GM21447 (cell line): Measurements from ENCODE around the gene SLC48A1.
"Not testable (repeated sequence)": the region's sequence is repeated elsewhere in the genome, so short reads cannot be mapped to it uniquely, and the experiment has no call there.

Experiments used
- ATAC-seq: cut with Tn5 transposase; IDR thresholded peaks from one replicate; pipeline ENCODE4 v1.9.1; 2021; ENCODE audit not compliant: unreplicated experiment

Gene SLC48A1

DNA sequence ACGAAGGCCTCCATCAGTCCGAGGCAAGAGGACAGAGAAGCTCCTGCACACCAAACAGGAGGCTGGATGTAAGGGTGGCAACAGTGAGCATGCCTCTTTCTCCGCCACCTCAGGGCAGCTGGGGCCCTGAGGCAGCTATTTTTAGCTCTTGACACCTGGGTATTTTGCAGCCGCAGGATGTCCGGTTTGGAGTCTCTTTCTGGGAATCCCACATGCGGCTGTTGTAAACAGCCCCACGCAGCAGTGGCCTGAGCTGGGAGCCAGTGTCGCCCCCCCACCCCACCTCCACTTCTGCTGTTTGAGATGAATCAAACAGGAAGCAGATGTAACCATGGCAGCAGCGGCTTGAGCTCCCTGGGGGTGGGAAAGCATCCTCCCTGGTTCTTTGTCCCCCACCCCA lies 35.0 kb downstream of the SLC48A1 start:
- ATAC-seq = peak; percentile 41

DNA sequence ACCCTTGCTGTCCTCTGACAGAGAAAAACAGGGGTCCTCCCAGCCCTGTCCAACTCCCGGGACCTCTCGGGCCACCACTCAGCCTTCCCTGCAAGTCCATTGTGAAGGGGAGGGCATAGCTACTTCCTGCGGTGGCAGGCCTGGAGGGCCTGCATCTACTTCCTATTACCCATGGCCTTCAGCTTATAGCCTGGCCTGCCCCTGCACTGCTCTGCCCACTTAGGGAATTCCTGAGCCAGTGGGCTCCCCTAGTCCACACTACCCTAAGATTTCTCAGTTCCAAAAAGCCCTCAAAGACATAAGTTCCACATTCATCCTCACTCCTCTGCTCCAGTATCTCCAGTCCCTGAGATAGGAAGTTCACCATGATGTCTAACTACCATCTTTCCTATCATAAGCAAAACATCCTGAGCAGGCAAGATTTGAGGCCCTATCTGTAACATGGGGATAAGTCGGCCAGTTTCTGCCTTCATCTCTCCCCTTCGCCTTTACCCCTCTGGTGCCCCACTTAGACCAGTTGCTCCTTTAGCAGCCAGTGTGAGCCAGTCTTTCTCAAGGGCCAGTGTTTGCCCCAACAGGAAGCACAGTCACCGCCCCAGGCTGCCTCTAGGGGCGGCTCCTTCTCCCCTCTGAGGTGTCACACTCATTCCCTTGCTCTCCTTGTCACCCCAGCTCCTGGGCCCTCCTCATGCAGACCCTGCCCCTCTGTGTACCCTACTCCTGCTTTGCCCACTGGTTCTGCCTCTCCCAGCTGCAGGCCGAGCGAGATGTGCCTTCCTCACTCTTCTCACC lies 35.7 kb downstream of the SLC48A1 start:
- ATAC-seq = no peak

- not testable (repeated sequence) for ATAC-seq
Measured at GRCh38 chr12:47809518-47809917, 36.5 kb downstream of the SLC48A1 start.

DNA sequence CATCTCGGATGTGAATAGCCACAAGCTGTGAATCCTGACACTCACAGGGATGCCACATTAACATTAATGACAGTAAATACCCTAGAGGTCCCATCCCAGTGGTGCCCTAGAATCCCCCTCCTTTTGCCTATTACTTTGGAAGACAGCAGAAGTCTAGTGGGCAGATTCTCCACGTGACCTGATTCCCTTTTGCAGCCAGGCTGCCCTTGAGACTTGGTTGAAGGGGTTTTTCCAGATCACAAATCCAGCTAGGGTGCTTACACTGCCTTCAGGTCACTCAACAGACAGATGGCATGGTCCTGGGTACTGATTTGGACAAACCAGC lies 38.0 kb downstream of the SLC48A1 start:
- ATAC-seq = no peak

DNA sequence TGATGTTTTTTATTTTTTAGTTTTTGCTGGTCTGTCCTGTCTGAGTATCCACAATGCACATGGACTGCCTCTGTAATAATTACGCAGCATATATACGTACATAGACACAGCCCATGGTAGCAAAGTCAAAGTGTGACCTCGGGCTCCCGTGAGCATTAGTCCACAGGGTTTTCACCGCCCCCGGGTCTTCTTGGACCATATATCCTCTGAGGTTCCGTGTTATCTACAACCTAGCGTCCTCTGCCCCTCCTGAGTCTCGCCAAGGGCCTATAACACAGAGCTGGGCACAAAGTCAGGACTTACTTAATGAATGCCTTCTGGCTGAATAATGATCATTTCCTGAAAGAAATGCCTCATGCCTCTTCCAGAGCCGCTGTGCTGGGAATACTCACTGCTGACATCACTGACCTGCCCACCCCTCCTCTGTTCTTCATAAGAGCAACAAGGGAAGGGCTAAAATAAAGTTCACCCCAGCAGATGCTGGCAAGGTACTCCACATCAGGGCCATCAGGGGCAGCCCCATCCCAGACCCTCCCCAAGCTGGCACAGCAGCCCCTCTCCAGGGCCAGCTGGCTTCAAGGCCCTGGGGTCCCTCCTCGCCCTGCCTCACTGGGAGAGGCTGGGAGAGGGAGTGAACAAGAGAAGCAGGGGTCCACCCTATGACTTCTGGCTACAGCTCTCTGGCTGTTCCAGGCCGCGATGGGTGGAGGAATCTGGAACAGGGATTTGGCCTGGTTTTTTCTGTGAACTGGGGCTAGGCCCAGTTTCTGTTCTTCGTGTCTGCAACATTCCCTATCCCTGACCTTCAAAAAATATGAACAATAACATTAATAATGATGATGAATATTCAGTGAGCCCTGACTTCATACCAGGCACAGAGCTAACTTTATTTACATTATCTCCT lies 38.8 kb downstream of the SLC48A1 start:
- no peak for ATAC-seq

GRCh38 chr12:47812797-47813510 lies 39.9 kb downstream of the SLC48A1 start:
- peak; percentile 52 for ATAC-seq

- ATAC-seq = peak; percentile 47
Measured at GRCh38 chr12:47813511-47814196, 40.6 kb downstream of the SLC48A1 start.

GRCh38 chr12:47814539-47815170 lies 41.6 kb downstream of the SLC48A1 start:
- ATAC-seq = no peak

DNA sequence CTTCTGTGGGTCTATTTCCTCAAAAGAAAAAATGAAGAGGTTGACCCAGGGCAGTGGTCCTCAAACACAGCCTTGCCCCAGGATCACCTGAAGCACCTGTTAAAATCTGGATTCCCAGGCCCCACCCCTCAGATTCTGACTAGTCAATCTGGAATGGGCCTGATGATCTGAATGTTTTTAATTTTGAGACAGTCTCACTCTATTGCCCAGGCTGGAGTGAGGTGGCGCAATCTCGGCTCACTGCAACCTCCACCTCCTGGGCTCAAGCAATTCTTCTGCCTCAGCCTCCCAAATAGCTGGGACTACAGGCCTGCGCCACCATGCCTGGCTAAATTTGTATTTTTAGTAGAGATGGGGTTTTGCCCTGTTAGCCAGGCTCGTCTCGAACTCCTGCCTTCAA lies 42.4 kb downstream of the SLC48A1 start:
- ATAC-seq = not testable (repeated sequence)

DNA sequence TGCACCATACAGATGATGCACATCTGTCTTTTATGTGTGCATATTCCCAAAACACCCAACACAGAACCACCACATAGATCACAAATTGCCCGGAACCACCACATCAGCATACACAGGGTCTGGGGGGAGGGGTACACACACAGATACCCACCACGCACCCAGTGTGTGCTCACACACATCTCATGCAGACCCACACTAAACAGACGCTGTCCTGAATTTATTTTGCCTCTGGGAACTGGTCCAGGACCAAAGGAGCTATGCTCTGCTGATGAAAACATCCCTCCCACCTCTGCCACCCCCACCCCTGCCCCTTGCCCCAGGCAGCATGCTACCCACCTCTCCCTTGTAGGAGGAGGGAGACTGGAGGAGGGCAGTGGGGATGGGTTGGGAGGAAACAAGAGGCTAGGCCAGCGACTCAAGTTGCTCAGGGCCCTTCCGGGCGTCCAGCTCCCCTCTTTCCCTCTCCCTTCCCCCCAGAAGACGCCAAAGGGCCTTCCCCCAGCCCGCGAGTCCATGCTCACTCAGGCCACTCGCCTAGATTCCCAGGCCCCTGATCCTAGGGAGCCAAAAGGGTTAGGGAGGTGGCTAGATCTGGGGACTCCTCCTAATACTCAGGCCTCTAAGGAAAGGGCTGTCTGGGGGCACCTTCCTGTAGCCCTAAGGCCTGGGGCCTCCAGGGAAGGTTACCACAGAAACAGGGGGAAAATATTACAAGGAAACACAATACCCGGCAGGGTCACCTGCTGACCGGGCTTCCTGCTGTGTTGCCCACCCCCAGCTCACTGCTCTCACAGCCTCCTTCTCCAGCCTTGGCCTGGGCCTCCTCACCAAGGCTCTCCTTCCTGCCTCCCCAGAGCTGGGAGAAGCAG lies 43.6 kb downstream of the SLC48A1 start:
- ATAC-seq = no peak

DNA sequence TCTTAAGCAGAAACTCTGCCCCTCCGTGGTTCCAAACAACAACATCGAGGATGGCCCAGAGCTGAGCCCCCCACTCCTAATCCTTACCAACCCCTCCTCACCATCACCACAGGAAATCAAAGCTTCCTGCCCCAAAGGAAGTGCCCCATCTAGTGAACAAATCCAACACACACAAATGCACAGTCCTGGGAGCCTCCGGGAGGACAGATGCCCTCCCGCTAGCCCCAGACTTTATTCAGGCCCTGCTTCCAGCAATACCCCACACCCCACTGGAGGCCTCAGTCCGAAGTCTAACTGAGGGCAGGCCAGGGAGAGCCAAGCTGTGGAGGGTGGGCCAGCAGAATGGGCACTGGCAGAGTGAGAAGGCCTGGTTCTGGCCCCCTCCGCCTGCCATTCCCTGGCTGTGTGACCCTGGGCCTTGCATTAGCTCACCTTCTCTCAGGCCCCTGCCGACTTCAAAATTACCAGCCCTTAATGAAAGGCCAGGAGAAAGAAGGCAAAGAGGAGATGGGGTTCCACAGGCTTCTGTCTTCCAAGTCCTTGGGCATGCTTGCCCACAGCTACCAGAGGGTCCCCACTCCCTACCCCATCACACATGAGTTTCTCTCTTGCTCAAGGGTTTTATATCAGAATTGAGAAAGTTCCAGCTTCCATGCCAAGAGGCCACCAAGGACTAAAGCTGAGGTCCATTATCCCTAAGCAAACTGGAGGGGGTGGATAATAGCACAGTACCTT lies 44.4 kb downstream of the SLC48A1 start:
- ATAC-seq = no peak

- no peak for ATAC-seq
Measured at GRCh38 chr12:47818007-47818376, 45.0 kb downstream of the SLC48A1 start.

- ATAC-seq = peak; percentile 10
Measured at GRCh38 chr12:47818467-47819137, 45.6 kb downstream of the SLC48A1 start.

- ATAC-seq = peak; percentile 42
Measured at GRCh38 chr12:47819138-47819895, 46.3 kb downstream of the SLC48A1 start.

DNA sequence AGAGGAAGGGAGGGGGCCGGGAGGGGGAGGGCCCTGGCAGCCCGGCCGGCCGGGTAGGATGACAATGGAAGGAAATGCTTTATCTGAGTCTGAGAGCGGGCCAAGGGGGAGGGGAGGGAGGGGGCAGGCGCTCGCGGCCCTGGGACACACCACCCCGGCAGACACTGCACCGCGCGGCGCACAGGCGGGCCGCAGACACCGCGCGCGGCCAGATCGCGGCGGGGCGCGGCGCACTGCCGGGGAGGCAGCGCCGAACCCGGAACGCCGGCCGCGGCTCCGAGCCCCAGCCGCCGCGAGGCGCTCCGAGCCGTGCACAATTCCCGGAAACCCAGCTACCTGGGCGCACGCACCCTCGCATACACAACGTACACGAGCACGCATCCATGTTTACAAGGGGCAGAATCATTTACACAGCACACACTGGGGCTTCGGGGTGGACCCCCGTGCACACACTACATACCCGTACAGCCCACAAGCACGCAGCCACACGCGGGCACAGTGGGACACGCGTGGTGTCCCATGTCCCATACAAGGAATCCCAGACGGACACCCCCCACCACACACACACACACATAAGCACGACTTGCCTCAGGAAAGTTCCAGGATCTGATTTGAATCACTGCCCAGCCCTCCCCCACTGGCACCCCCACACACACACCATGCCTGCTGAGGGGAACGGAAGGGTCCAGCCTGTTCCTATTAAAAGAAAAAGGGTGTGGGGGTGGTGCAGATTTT lies 47.0 kb downstream of the SLC48A1 start, which contains the start of gene HDAC7:
TSS of gene HDAC7 (minus strand) at position 8 of the 735 bp plus-strand sequence. CDS start 118 bp downstream, outside the sequence.
- peak; percentile 33 for ATAC-seq

DNA sequence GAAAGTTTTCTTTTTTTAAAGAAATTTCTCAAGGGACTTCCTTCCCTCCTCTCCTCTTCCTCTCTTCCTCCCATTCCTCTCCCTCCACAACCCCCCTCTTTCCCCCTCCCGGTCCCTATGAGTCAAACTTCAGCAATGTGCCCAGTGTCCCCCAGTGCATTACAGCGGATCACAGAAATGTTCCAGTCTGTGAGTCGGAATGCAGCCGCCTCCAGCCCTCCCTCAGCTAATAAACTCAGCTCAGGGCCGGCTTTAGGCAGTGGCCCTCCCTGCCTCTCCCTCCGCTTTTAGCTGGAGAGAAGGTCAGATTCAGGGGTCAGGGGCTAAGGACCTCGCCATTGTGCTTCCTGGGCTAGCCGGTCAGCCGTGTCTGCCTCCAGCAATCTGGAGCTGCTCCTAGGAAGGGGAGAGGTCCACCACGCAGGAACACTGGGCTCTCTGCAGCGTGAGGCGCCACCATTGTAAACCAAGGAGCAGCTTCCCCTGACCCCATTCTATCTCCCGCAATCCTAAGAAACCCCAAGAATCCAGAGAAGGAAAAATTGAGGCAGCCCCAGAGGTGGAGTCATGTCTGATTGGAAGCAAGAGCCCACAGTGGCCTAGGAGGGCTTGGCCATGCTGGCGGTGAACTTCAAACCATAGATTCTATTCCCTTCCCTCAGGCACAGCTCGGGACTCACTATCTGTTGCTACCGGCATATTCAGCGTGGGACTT lies 47.8 kb downstream of the SLC48A1 start:
- no peak for ATAC-seq
